ENCODE measurements around the gene ZNF407.

Gene ZNF407

GRCh38 chr18:74975001-74975400 lies 377.3 kb downstream of the ZNF407 start:
- DNase-seq (ENCODE audit: low read depth): no peak

- no peak for DNase-seq (ENCODE audit: low read depth)
Measured at GRCh38 chr18:74976331-74976909, 378.8 kb downstream of the ZNF407 start.

- DNase-seq (ENCODE audit: low read depth): no peak
Measured at GRCh38 chr18:74977041-74977440, 379.4 kb downstream of the ZNF407 start.

- DNase-seq (ENCODE audit: low read depth): no peak
Measured at GRCh38 chr18:74980669-74981068, 383.0 kb downstream of the ZNF407 start.

- DNase-seq (ENCODE audit: low read depth): no peak
Measured at GRCh38 chr18:74981476-74981875, 383.8 kb downstream of the ZNF407 start.

- DNase-seq (ENCODE audit: low read depth): no peak
Measured at GRCh38 chr18:74982946-74983635, 385.4 kb downstream of the ZNF407 start.

GRCh38 chr18:74989134-74989533 lies 391.5 kb downstream of the ZNF407 start:
- DNase-seq (ENCODE audit: low read depth): no peak

GRCh38 chr18:74990563-74991081 lies 393.0 kb downstream of the ZNF407 start:
- no peak for DNase-seq (ENCODE audit: low read depth)

- no peak for DNase-seq (ENCODE audit: low read depth)
Measured at GRCh38 chr18:74994502-74995418, 397.1 kb downstream of the ZNF407 start.

- no peak for DNase-seq (ENCODE audit: low read depth)
Measured at GRCh38 chr18:74995419-74995736, 397.7 kb downstream of the ZNF407 start.

GRCh38 chr18:74996055-74996454 lies 398.4 kb downstream of the ZNF407 start:
- DNase-seq (ENCODE audit: low read depth): no peak

GRCh38 chr18:74996996-74997395 lies 399.3 kb downstream of the ZNF407 start:
- DNase-seq (ENCODE audit: low read depth): no peak

- DNase-seq (ENCODE audit: low read depth): no peak
Measured at GRCh38 chr18:75000920-75001319, 403.2 kb downstream of the ZNF407 start.

GRCh38 chr18:75003039-75003438 lies 405.4 kb downstream of the ZNF407 start:
- no peak for DNase-seq (ENCODE audit: low read depth)

- DNase-seq (ENCODE audit: low read depth): no peak
Measured at GRCh38 chr18:75003764-75004690, 406.4 kb downstream of the ZNF407 start.

GRCh38 chr18:75005626-75006025 lies 408.0 kb downstream of the ZNF407 start:
- DNase-seq (ENCODE audit: low read depth): no peak

- no peak for DNase-seq (ENCODE audit: low read depth)
Measured at GRCh38 chr18:75008186-75008585, 410.5 kb downstream of the ZNF407 start.

- DNase-seq (ENCODE audit: low read depth): no peak
Measured at GRCh38 chr18:75009296-75009695, 411.6 kb downstream of the ZNF407 start.

GRCh38 chr18:75009878-75010277 lies 412.2 kb downstream of the ZNF407 start:
- no peak for DNase-seq (ENCODE audit: low read depth)

- no peak for DNase-seq (ENCODE audit: low read depth)
Measured at GRCh38 chr18:75010278-75010677, 412.6 kb downstream of the ZNF407 start.

GRCh38 chr18:75010689-75011088 lies 413.0 kb downstream of the ZNF407 start:
- no peak for DNase-seq (ENCODE audit: low read depth)

Data from activated gamma-delta T cell treated with anti-CD3 and anti-CD28 coated beads, Interleukin-2, amount 50 U/mL, for 16 hours (primary cell).